Measurements from ENCODE around the gene FSTL4. TPM values are rescaled to one million over a fixed set of nuclear protein-coding genes. Genes with fewer than 3 reads are reported as not detected.

FSTL4 gene
- total and polyA plus RNA-seq, 2 donors (not counting 1 experiment from before 2014, with no cell fraction given): 0.31 to 6.7 TPM

DNA sequence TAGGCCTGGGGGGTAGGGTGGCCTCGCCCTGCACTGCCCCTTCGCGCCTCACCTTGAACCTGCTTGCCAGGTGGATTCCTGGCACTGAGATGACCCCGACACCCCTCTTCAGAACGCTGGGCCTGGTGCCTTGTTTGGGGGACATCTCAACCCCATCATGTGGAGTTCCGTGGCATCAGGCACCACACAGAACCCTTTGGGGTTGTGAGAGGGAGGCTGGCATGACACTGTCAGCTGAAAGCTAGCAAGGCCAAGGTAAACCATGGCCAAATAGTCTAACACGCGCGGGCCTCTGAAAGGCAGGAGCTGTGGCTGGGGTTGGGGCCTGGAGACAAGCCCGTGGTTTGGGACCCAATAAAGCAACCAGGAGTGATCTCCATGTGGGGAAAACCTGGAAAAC, 163.2 kb downstream of the FSTL4 start:
- H3K4me3 Mint-ChIP-seq: no peak overlapping the region
- no peak overlapping the region for H3K27ac ChIP-seq (ENCODE audit: low read length in 2 of 2)
- H3K27me3 ChIP-seq (replicated peaks in 1 of 4; ENCODE audit: control extremely low read depth in 1 of 4, control insufficient read depth in 3 of 4, insufficient read depth in 4 of 4, low read length in 3 of 4): peaks cover 0 to 4% (median 0%) of the 10 kb centered on the region in 4 experiments
- H2AFZ ChIP-seq (ENCODE audit: insufficient read depth, low read depth, low read length, poor library complexity, severe bottlenecking): no peak overlapping the region
- H3K36me3 ChIP-seq (replicated peaks in 1 of 2; ENCODE audit: control extremely low read depth in 1 of 2, control insufficient read depth in 1 of 2, extremely low read depth in 1 of 2, insufficient read depth in 2 of 2, low read length in 1 of 2): no peaks in the 10 kb centered on the region
- ATAC-seq (ENCODE audit: low read depth) (no peak), DNase-seq (no peak)
- H3K9ac ChIP-seq (ENCODE audit: low read length): no peak overlapping the region
- CTCF ChIA-PET: no interaction called here
- H3K4me3 ChIP-seq (ENCODE audit: control extremely low read depth in 1 of 5, extremely low read depth in 1 of 5, insufficient read depth in 1 of 5, low read depth in 2 of 5, low read length in 4 of 5): no peak overlapping the region
- H3K9me3 ChIP-seq (ENCODE audit: control extremely low read depth in 1 of 3, control insufficient read depth in 2 of 3, insufficient read depth in 1 of 3, low read length in 2 of 3): no peaks in the 10 kb centered on the region
- no peak overlapping the region for H3K4me2 ChIP-seq (replicated peaks; ENCODE audit: low read depth, low read length, poor library complexity, severe bottlenecking)
- POLR2A ChIA-PET: no interaction called here
- no peaks in the 10 kb centered on the region for H3K79me2 ChIP-seq (ENCODE audit: control insufficient read depth, insufficient read depth, low read length)
- no peaks in the 10 kb centered on the region for H3K4me1 Mint-ChIP-seq
- H3K27me3 Mint-ChIP-seq: peaks cover 27% of the 10 kb centered on the region
- no peaks in the 10 kb centered on the region for H4K20me1 ChIP-seq (ENCODE audit: control insufficient read depth, insufficient read depth, low read length, poor library complexity, severe bottlenecking)
- intact Hi-C loops (cut with micrococcal nuclease): no loop called here
- TF ChIP-seq EZH2 (IDR thresholded peaks at IDR 0.05; ENCODE audit: borderline replicate concordance, insufficient read depth, low read depth, low read length, poor library complexity, severe bottlenecking) (no peak), CTCF (IDR thresholded peaks at IDR 0.05) (no peak)
- 88% methylated on average over 9 of the region's 10 CpGs for WGBS (ENCODE audit: insufficient coverage)
- no peaks in the 10 kb centered on the region for H3K9me3 Mint-ChIP-seq (ENCODE audit: insufficient read depth)
- H3K4me1 ChIP-seq (ENCODE audit: control insufficient read depth in 2 of 2, insufficient read depth in 2 of 2, low read length in 2 of 2): no peaks in the 10 kb centered on the region
- no peak overlapping the region for H3K27ac Mint-ChIP-seq

DNA sequence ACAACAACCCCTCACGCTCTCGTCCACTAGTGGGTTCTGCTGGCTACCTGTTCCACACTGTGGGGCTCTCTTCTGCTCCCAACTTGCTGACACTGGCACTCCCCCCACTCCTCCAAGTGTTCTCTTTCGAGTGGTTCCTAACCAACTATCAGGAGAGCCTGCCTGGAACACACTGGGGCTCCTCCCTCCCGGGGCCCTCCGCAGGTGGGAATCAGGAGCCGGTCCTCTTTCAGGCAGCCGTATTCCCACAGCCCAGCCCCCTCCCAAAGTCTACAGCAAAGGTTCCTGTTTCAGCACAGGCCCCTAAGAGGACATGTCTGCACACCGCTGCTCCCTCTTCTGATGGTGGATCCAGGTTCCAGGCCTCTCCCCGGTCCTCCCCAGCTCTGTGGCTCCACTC, 165.9 kb downstream of the FSTL4 start:
- ChIA-PET CTCF (interaction anchor here (1.5 kb wide), 1 partner anchor 13 kb away, joined by 3 read pairs; no protein-coding TSS in a partner anchor), POLR2A (no interaction called here)
- Histone ChIP-seq H3K4me3 (ENCODE audit: control extremely low read depth in 1 of 5, extremely low read depth in 1 of 5, insufficient read depth in 1 of 5, low read depth in 2 of 5, low read length in 4 of 5) (no peak overlapping the region), H3K36me3 (replicated peaks in 1 of 2; ENCODE audit: control extremely low read depth in 1 of 2, control insufficient read depth in 1 of 2, extremely low read depth in 1 of 2, insufficient read depth in 2 of 2, low read length in 1 of 2) (no peaks in the 10 kb centered on the region), H3K4me1 (ENCODE audit: control insufficient read depth in 2 of 2, insufficient read depth in 2 of 2, low read length in 2 of 2) (no peaks in the 10 kb centered on the region), H3K9ac (ENCODE audit: low read length) (no peak overlapping the region), H3K79me2 (ENCODE audit: control insufficient read depth, insufficient read depth, low read length) (no peaks in the 10 kb centered on the region), H3K9me3 (ENCODE audit: control extremely low read depth in 1 of 3, control insufficient read depth in 2 of 3, insufficient read depth in 1 of 3, low read length in 2 of 3) (no peaks in the 10 kb centered on the region), H4K20me1 (ENCODE audit: control insufficient read depth, insufficient read depth, low read length, poor library complexity, severe bottlenecking) (no peaks in the 10 kb centered on the region), H3K4me2 (replicated peaks; ENCODE audit: low read depth, low read length, poor library complexity, severe bottlenecking) (no peak overlapping the region), H2AFZ (ENCODE audit: insufficient read depth, low read depth, low read length, poor library complexity, severe bottlenecking) (no peak overlapping the region), H3K27me3 (replicated peaks in 1 of 4; ENCODE audit: control extremely low read depth in 1 of 4, control insufficient read depth in 3 of 4, insufficient read depth in 4 of 4, low read length in 3 of 4) (peaks cover 0 to 4% (median 0%) of the 10 kb centered on the region in 4 experiments), H3K27ac (ENCODE audit: low read length in 2 of 2) (no peak overlapping the region)
- WGBS (ENCODE audit: insufficient coverage): 82% methylated on average over 9 of the region's 9 CpGs
- DNase-seq (no peak), ATAC-seq (ENCODE audit: low read depth) (no peak)
- Mint-ChIP-seq H3K27me3 (peaks cover 7% of the 10 kb centered on the region), H3K27ac (no peak overlapping the region), H3K9me3 (ENCODE audit: insufficient read depth) (no peaks in the 10 kb centered on the region), H3K4me1 (no peaks in the 10 kb centered on the region), H3K4me3 (no peak overlapping the region)
- intact Hi-C loops (cut with micrococcal nuclease): no loop called here
- TF ChIP-seq CTCF (IDR thresholded peaks at IDR 0.05): no peak
- no peak for TF ChIP-seq EZH2 (IDR thresholded peaks at IDR 0.05; ENCODE audit: borderline replicate concordance, insufficient read depth, low read depth, low read length, poor library complexity, severe bottlenecking)

Data from B cell (primary cell).